Suprapubic skin (tissue), 4 donors: ENCODE data around the gene WDR73.

ENCODE experiments used
- CTCF ChIP-seq, 2 donors: fragments of 200-600 bp in 1 of 2; fragments of 450-650 bp in 1 of 2; sonication (generic) in 1 of 2; IDR thresholded peaks; one replicate each; pipeline ENCODE4 v1.5.1; 2016 to 2019; ENCODE audit warnings: antibody characterized with exemption in 2 of 2, mild to moderate bottlenecking in 1 of 2, moderate library complexity in 1 of 2
- EP300 ChIP-seq: sonication (generic); formaldehyde crosslinking; IDR thresholded peaks from one replicate; pipeline ENCODE4 v1.6.1; 2017; ENCODE audit warnings: antibody characterized with exemption
- POLR2A ChIP-seq, 2 donors: fragments of 450-650 bp; IDR thresholded peaks; one replicate each; pipeline ENCODE4 v1.6.1; 2017; ENCODE audit warnings: antibody characterized with exemption in 2 of 2, mild to moderate bottlenecking in 2 of 2, moderate library complexity in 2 of 2
- POLR2AphosphoS5 ChIP-seq, 3 donors: sonication (generic); formaldehyde crosslinking; IDR thresholded peaks; one replicate each; pipeline ENCODE4 v1.6.1; 2017; ENCODE audit warnings: antibody characterized with exemption in 3 of 3

GRCh38 chr15:84611631-84612030 lies 42.5 kb downstream of the WDR73 start:
- TF ChIP-seq CTCF (IDR thresholded peaks at IDR 0.05) (no peak), POLR2A (IDR thresholded peaks at IDR 0.05) (no peak), POLR2AphosphoS5 (IDR thresholded peaks at IDR 0.05) (no peak), EP300 (no peak)
